Activated CD8-positive, alpha-beta T cell treated with anti-CD3 and anti-CD28 coated beads for 36 hours (primary cell): ENCODE data around the gene GPC6. TPM values are rescaled to one million over a fixed set of nuclear protein-coding genes. Genes with fewer than 3 reads are reported as not detected.
A peak's percentile ranks its signal among the peaks of the same experiment; 100 is the strongest.

Experiments
- ATAC-seq: fragments of 200-7000 bp; cut with Tn5 transposase; one replicate; pipeline ENCODE4 v1.10.0; 2021; ENCODE audit warnings: mild to moderate bottlenecking, moderate library complexity
- CTCF ChIA-PET: fragments of 350-600 bp; sonication (Branson Sonifier 250); formaldehyde crosslinking; loops from one replicate; lab custom pipeline; 2021; ENCODE audit warnings: antibody characterized with exemption; lab: Charles Lee
- POLR2A ChIA-PET: fragments of 350-600 bp; sonication (Branson Sonifier 250); formaldehyde crosslinking; loops from one replicate; lab custom pipeline; 2021; ENCODE audit warnings: antibody characterized with exemption; lab: Charles Lee
- DNase-seq: peaks from one replicate; pipeline ENCODE4 v3.0.0-alpha.2; 2020
- H3K27ac Mint-ChIP-seq: one replicate; pipeline ENCODE4 v1.8.0; 2021; ENCODE audit warnings: mild to moderate bottlenecking, mixed read lengths
- H3K27me3 Mint-ChIP-seq: one replicate; pipeline ENCODE4 v1.8.0; 2021; ENCODE audit warnings: mixed read lengths
- H3K36me3 Mint-ChIP-seq: one replicate; pipeline ENCODE4 v1.8.0; 2021; ENCODE audit warnings: low read depth, mixed read lengths
- H3K4me1 Mint-ChIP-seq: one replicate; pipeline ENCODE4 v1.8.0; 2021; ENCODE audit warnings: low read depth, mixed read lengths
- H3K4me3 Mint-ChIP-seq: one replicate; pipeline ENCODE4 v1.8.0; 2021; ENCODE audit warnings: mild to moderate bottlenecking, moderate library complexity, mixed read lengths
- H3K9me3 Mint-ChIP-seq: one replicate; pipeline ENCODE4 v1.8.0; 2021; ENCODE audit warnings: mixed read lengths
- CTCF ChIP-seq: fragments of 200-600 bp; IDR thresholded peaks from one replicate; pipeline ENCODE4 v1.8.0; 2022; ENCODE audit warnings: antibody characterized with exemption, mild to moderate bottlenecking
- intact Hi-C: fragments of 100-400 bp; cut with micrococcal nuclease; formaldehyde crosslinking; loops from one replicate; pipeline ENCODE4 v1.10.0; 2022
- total RNA-seq, 2 experiments: library from RNA; stranded (reverse); gene quantifications; one replicate each; pipeline ENCODE4 v1.2.3, GENCODE V29; 2021

Gene GPC6
- total RNA-seq, 2 experiments from 2014 or later, result not detected

GRCh38 chr13:93819331-93819890 is 592.8 kb downstream of the GPC6 start:
- DNase-seq, result no peak
- Mint-ChIP-seq H3K27me3 (peaks cover 3% of the 10 kb centered on the region), H3K9me3 (no peaks in the 10 kb centered on the region), H3K4me1 (no peaks in the 10 kb centered on the region), H3K27ac (no peak overlapping the region), H3K4me3 (no peak overlapping the region), H3K36me3 (no peaks in the 10 kb centered on the region)
- TF ChIP-seq CTCF, result no peak
- POLR2A ChIA-PET, result no interaction called here
- CTCF ChIA-PET, result interaction anchor here (1.0 kb wide), 1 partner anchor 9 kb away, joined by 3 read pairs; no protein-coding TSS in a partner anchor
- ATAC-seq, result no peak
- intact Hi-C loops, result no loop called here

GRCh38 chr13:93824286-93824685 is 597.7 kb downstream of the GPC6 start:
- peaks cover 1% of the 10 kb centered on the region for H3K27me3 Mint-ChIP-seq
- intact Hi-C loops, result no loop called here
- H3K36me3 Mint-ChIP-seq, result no peaks in the 10 kb centered on the region
- no peaks in the 10 kb centered on the region for H3K9me3 Mint-ChIP-seq
- ATAC-seq, result no peak
- no peak for DNase-seq
- no peak overlapping the region for H3K4me3 Mint-ChIP-seq
- ChIA-PET CTCF (no interaction called here), POLR2A (no interaction called here)
- TF ChIP-seq CTCF, result no peak
- H3K27ac Mint-ChIP-seq, result no peak overlapping the region
- H3K4me1 Mint-ChIP-seq, result no peaks in the 10 kb centered on the region

GRCh38 chr13:93834051-93834450 is 607.4 kb downstream of the GPC6 start:
- ATAC-seq (no peak), DNase-seq (no peak)
- H3K27ac Mint-ChIP-seq, result no peak overlapping the region
- no peaks in the 10 kb centered on the region for H3K4me1 Mint-ChIP-seq
- ChIA-PET CTCF (no interaction called here), POLR2A (no interaction called here)
- H3K27me3 Mint-ChIP-seq, result no peaks in the 10 kb centered on the region
- H3K4me3 Mint-ChIP-seq, result no peak overlapping the region
- intact Hi-C loops, result no loop called here
- H3K9me3 Mint-ChIP-seq, result no peaks in the 10 kb centered on the region
- TF ChIP-seq CTCF, result no peak
- no peaks in the 10 kb centered on the region for H3K36me3 Mint-ChIP-seq

- no peak for ATAC-seq
- no peak for DNase-seq
- H3K27ac Mint-ChIP-seq, result no peak overlapping the region
- ChIA-PET CTCF (no interaction called here), POLR2A (no interaction called here)
- TF ChIP-seq CTCF, result no peak
- H3K27me3 Mint-ChIP-seq, result peaks cover 4% of the 10 kb centered on the region
- peaks cover 2% of the 10 kb centered on the region for H3K4me1 Mint-ChIP-seq
- intact Hi-C loops, result no loop called here
- no peaks in the 10 kb centered on the region for H3K36me3 Mint-ChIP-seq
- no peak overlapping the region for H3K4me3 Mint-ChIP-seq
- no peaks in the 10 kb centered on the region for H3K9me3 Mint-ChIP-seq
Measured at GRCh38 chr13:93843082-93843481, 616.5 kb downstream of the GPC6 start.

- no peak for TF ChIP-seq CTCF
- ChIA-PET CTCF (no interaction called here), POLR2A (interaction anchor here (0.8 kb wide), 1 partner anchor 809 kb away, joined by 3 read pairs; no protein-coding TSS in a partner anchor)
- Mint-ChIP-seq H3K9me3 (no peaks in the 10 kb centered on the region), H3K27ac (no peak overlapping the region), H3K36me3 (no peaks in the 10 kb centered on the region), H3K27me3 (peaks cover 2% of the 10 kb centered on the region), H3K4me1 (peaks cover 2% of the 10 kb centered on the region), H3K4me3 (no peak overlapping the region)
- no peak for ATAC-seq
- intact Hi-C loops, result no loop called here
- peak; percentile 11 for DNase-seq
Measured at GRCh38 chr13:93847162-93847561, 620.6 kb downstream of the GPC6 start.
